Activated CD8-positive, alpha-beta memory T cell treated with anti-CD3 and anti-CD28 coated beads, Interleukin-2, amount 50 U/mL, for 24 hours (primary cell): ENCODE measurements around the gene TEX44.

Source experiments
- DNase-seq: peaks from one replicate; pipeline ENCODE4 v3.0.0-alpha.2; 2020; ENCODE audit errors: extremely low read depth

TEX44 gene

DNA sequence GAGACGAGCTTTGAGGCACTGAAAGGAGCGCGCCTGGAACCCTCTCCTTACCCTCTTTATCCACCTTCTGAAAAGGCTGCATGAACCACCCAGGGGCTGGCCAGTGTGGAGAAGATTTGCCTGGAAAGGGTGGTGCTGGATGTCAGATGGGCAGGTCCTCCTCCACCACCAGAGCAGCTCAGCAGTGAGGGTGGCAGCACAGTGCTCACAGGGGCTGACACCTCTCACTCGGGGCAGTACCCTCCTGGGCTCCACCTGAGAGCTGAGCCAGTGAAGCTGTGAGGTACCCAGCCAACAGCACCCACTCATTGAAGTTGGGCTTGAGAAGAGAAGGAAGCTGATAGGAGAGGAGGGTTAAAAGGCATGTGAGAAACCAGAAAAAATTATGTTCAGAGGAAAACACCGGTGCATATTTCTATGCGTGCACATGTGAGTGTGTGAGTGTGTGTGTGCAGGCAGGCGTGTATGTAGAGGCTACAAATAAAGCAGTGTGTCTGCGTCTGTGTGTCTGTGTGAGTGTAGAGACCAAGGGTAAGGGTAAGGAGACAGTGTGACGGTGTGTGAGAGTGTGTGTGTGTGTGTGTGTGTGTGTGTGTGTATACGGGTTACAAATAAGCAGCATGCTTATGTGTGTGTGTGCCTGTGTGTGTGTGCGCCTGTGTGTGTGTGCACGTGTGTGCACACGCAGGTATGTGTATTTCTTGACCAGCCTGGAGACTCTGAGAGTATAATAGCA is 40.7 kb downstream of the TEX44 start:
- no peak for DNase-seq

DNA sequence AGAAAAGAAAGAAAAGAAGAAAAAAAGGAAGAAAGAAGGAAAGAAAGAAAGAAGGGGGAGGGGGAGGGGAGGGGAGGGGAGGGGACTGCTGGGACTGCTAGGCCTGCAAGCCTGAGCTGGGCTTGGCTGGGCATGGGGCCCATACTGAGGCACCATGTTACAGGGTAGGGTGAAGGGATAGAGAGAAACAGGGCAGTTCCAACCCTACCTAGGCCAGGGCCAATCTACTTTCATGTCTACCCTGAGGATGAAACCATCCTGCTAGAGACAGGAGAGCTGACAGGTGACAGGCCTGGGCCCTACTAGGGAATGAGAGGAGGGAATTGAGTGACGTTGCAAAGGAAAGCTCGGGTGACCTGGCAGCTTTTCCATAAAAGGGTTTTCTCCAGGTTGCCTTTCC is 41.7 kb downstream of the TEX44 start:
- no peak for DNase-seq

DNA sequence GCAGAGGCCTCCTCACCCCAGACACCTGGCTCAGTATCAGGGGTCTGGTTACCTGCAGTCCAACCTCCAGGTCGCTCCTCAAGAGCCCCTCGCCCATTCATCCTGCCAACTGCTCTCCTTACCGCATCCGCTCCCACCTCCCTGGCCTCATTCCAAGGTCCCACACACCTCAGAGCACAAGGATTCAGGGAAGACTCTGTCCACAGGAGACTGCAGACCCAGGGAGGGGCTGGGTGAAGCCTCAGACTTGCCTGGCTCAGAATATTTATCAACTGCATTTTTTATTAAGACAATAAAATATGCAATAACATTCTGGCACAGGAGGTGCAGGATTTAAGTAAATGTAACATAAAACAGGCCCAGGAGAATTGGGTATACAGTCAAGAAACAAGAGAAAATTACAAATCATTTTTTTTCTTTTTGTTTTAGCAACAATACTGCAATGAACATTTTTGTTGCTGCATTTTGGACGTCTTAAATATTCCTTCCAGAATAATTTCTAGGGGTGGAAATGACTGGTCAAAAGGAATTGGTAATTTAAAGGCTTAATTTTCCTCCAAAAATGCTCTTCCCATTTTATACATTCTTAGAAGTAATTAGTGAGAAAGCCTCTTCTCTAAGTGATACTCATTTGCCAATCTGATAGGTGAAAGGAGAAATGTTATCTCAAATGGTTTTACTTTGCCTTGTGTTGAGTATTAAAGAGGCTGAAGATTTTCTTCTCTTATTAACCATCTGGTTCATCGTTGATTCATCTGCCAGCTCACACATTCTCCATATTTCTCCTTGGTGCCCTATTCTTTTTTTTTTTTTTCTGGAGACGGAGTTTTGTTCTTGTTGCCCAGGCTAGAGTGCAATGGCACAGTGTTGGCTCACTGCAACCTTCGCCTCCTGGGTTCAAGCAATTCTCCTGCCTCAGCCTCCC is 42.5 kb downstream of the TEX44 start:
- DNase-seq: no peak

DNA sequence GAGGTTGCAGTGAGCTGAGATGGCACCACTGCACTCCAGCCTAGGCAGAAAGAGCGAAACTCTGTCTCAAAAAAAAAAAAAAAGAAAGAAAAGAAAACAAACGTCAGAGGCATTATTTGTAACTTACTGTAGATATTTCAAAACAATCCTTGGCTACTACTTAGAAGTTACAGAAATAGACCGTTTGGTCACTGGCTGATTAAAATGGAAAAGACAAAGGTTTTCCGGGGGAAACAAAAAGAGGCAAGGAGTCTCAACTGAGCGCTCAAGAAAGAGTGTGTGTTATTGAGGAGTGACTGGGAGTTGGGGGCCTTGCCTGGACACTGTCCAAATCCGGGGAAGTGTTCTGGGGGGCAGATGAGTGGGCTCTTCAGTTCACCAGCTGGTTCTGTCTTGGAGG is 47.6 kb downstream of the TEX44 start:
- DNase-seq: no peak

DNA sequence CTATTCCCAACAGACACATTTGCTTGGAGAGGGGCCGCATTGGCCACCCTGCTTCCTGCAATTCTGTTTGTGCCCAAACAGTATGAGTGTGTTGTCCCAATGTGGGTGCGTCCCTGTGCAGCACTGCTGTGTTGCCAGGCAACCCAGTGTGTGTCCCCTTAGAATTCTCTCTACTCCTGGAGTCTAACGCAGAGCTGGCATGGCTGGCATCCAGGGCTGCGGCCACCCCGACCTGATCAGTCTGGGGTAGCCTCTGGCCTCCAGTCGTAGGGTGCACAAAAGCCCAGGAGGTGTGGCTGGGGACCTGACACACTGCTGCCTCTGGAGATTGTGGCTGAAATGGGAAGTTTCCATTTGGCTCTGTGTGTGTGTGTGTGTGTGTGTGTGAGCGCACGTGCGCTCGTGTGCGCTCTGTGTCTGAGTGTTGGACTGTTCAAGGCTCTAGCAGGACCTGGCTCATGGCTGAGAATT is 48.0 kb downstream of the TEX44 start:
- DNase-seq: no peak

DNA sequence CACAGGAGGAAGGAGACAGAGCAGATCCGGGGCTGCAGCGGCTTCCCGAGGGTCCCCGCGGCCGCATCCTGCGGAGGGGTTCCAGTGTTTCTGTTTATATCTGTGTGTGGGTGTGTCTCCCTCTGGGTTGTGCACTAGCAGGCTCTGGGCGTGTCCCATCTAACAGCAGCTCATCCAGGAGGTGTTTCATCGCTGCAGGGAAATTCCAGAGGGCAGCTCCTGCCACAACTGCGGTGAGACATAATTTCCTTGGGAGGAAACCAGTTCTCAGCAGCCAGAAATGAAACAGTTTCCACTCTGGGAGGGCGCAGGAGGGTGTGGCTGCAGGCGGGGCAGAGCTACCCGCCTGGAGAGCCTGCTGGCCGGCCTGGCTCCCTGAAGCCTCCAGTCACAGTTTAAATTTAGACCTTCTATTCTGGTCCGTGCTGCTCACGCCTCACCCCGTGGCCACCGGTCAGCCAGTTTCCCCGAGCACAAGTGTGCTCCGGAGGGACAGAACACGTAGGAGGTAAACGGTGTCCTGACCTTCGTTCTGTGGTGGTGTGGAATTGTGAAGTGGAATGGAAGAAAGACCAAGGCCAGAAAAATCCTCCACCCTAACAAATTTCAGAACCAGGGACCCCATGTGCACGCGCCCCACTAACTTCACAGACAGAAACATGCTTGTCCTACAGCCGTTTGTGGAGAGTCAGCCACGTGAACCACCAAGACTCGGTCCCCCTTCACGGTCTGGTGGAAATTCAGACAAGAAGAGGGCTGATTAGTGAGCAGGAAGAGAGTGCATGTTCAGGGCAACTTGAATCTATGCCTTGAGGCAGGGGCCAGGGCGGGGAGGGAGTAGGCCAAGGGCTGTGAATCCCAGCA is 50.2 kb downstream of the TEX44 start:
- peak; percentile 30 for DNase-seq

DNA sequence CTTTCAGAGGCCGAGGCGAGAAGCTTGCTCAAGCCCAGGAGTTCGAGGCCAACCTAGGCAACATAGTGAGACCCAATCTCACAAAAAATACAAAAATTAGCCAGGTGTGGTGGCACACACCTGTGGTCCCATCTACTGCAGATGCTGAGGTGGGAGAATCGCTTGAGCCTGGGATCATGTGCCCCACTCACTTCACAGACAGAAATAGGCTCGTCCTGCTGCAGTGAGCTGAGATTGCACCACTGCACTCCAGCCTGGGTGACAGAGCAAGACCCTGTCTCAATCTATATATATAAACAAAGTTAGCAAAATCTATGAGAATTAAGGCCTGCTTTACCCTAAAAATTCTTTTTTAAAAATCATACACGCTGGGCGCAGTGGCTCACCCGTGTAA is 50.8 kb downstream of the TEX44 start:
- no peak for DNase-seq
